Cardiac muscle cell (in vitro differentiated cells and primary cell): Measurements from ENCODE around the gene ACP5. TPM values are rescaled to one million over a fixed set of nuclear protein-coding genes. Genes with fewer than 3 reads are reported as not detected.
A peak's percentile ranks its signal among the peaks of the same experiment; 100 is the strongest.
"Not testable (repeated sequence)": the region's sequence is repeated elsewhere in the genome, so short reads cannot be mapped to it uniquely, and the experiment has no call there.

Experiments used
- DNase-seq, 2 donors: peaks; one replicate each; pipeline versions ENCODE4 v3.0.0 to v3.0.0-alpha.2; 2010 to 2017; ENCODE audit warnings: low read depth in 1 of 2, low spot score in 1 of 2
- H3K27ac ChIP-seq: fragments of 200-600 bp; sonication (generic); 2 replicates; pipeline ENCODE4 v1.5.1; 2016
- H3K27me3 ChIP-seq: fragments of 200-600 bp; sonication (generic); 2 replicates; pipeline ENCODE4 v1.6.0; 2016; ENCODE audit warnings: control low read depth
- H3K36me3 ChIP-seq: fragments of 200-600 bp; sonication (generic); 2 replicates; pipeline ENCODE4 v1.5.1; 2016; ENCODE audit warnings: control low read depth
- H3K4me1 ChIP-seq: fragments of 200-600 bp; sonication (generic); 2 replicates; pipeline ENCODE4 v1.8.1; 2017; ENCODE audit warnings: low read depth, mild to moderate bottlenecking, mixed run types
- H3K4me3 ChIP-seq: fragments of 200-600 bp; sonication (generic); 2 replicates; pipeline ENCODE4 v1.5.1; 2016; ENCODE audit warnings: mild to moderate bottlenecking
- H3K9me3 ChIP-seq: fragments of 200-600 bp; sonication (generic); 2 replicates; pipeline ENCODE4 v1.5.1; 2017; ENCODE audit warnings: low read depth, mild to moderate bottlenecking, control low read depth
- CTCF ChIP-seq: IDR thresholded peaks from 2 replicates; pipeline ENCODE4 v1.5.1; 2012; ENCODE audit warnings: low read depth, mild to moderate bottlenecking, low read length
- polyA plus RNA-seq: library from polyadenylated mRNA; unstranded; fragments of >200 nt; fragmentation: Nextera tagmentation; extraction: Ambion mirVana; gene quantifications from 2 replicates; pipeline ENCODE4 v1.2.1, GENCODE V29; 2016
- total RNA-seq: library from RNA; depleted of rRNA; stranded (reverse); fragments of >200 nt; gene quantifications from 2 replicates; pipeline ENCODE4 v1.2.3, GENCODE V29; 2016

Gene ACP5
- total RNA-seq = 1.9 TPM in 1 of 2 replicates, not detected in the other
- polyA plus RNA-seq = 1.1 and 1.2 TPM in 2 replicates

- no peak within 1 kb of the TSS for H3K4me3 ChIP-seq
Measured at GRCh38 chr19:11577451-11578257, at the start of gene ACP5. Gene ACP5, minus strand, starts transcription at chr19:11577645. Its CDS starts 328 bp downstream, at chr19:11577317.

DNA sequence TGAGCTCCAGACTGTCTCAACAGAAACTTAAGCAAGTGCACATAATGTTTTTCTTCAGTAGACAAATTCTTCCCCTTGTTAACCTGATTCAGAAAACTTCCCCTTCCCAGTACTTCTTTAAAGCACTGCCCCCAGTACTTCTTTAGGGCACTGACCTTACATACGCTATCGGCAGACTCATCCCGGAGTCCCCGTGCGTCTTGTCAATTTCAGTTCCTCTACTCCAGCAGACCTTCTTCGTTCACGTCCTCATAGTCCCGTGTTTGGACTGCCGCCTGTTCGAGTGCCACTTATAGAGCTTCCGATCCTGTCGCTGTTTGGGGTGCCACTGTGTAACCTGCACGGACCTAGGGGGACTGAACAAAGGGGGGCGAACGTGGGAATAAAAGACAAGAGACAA, 48.8 kb upstream of the ACP5 start:
- no peak overlapping the region for H3K4me3 ChIP-seq
- DNase-seq = no peak
- H3K36me3 ChIP-seq = no peaks in the 10 kb centered on the region
- no peaks in the 10 kb centered on the region for H3K9me3 ChIP-seq
- H3K27me3 ChIP-seq = peaks cover 6% of the 10 kb centered on the region
- no peak overlapping the region for H3K27ac ChIP-seq
- peaks cover 4% of the 10 kb centered on the region for H3K4me1 ChIP-seq
- TF ChIP-seq CTCF = no peak

More at GRCh38 chr19:11577451-11578257, at the start of gene ACP5:
- Histone ChIP-seq H3K36me3 (no peaks in the 10 kb centered on the region), H3K27me3 (peaks cover 8% of the 10 kb centered on the region), H3K27ac (no peak within 1 kb of the TSS), H3K9me3 (no peaks in the 10 kb centered on the region), H3K4me1 (no peaks in the 10 kb centered on the region)
- no peak for TF ChIP-seq CTCF
- DNase-seq = no peak

DNA sequence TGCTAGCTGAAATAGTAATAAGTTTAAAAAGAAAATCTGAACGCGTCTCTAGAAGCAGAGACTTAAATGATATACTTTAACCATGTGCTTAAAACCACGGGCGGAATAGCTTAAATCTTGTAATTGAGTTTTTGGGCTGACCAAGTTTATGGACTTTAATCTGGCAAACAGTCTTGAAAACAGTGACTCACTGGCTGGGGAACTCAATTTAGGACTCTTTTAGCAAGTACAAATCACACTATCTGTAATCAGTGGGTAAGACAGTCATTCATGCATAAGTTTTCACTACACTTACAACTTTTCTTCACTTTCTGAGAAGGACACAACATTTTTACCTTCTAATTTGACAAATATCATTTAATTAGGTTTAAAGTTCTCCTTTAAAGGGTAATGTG, 46.6 kb upstream of the ACP5 start:
- Histone ChIP-seq H3K4me3 (peak overlapping the region; percentile 22), H3K27me3 (peaks cover 6% of the 10 kb centered on the region), H3K9me3 (no peaks in the 10 kb centered on the region), H3K4me1 (peaks cover 4% of the 10 kb centered on the region), H3K36me3 (peaks cover 10% of the 10 kb centered on the region), H3K27ac (no peak overlapping the region)
- peak in 1 of 2 donors; percentile 63 for DNase-seq
- TF ChIP-seq CTCF = no peak

DNA sequence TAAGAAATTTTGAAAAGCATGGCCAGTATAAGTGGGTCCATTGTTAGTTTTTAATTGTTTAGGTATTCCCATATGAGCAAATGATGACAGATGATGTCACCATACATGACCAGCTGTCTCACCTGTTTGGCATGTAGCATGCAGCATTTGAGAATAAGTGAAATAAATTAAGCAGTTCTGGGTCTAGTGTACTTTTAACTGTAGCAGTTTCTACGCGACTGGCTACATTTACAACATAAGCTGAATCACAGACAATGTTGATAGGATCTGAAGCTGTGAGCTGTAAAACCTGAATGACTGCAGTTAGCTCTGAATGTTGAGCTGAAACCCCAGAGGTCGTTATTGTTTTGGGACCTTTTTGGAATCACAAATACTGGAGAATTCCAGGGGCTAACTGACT, 45.0 kb upstream of the ACP5 start:
- H3K4me1 ChIP-seq, H3K27ac ChIP-seq, H3K27me3 ChIP-seq, H3K9me3 ChIP-seq, DNase-seq, H3K4me3 ChIP-seq: not testable (repeated sequence)
- peaks cover 26% of the 10 kb centered on the region for H3K36me3 ChIP-seq

GRCh38 chr19:11620553-11620952, 43.1 kb upstream of the ACP5 start:
- no peak for TF ChIP-seq CTCF
- H3K9me3 ChIP-seq = peaks cover 12% of the 10 kb centered on the region
- peaks cover 40% of the 10 kb centered on the region for H3K36me3 ChIP-seq
- DNase-seq = no peak
- peaks cover 6% of the 10 kb centered on the region for H3K27me3 ChIP-seq
- H3K4me1 ChIP-seq = peaks cover 4% of the 10 kb centered on the region
- no peak overlapping the region for H3K4me3 ChIP-seq
- no peak overlapping the region for H3K27ac ChIP-seq
